GM21381 (cell line): ENCODE measurements around the gene IBA57.
"Not testable (repeated sequence)": the region's sequence is repeated elsewhere in the genome, so short reads cannot be mapped to it uniquely, and the experiment has no call there.

Experiments used
- ATAC-seq: cut with Tn5 transposase; IDR thresholded peaks from one replicate; pipeline ENCODE4 v1.9.1; 2021; ENCODE audit warnings: mild to moderate bottlenecking, moderate library complexity; ENCODE audit not compliant: unreplicated experiment

The IBA57 gene

DNA sequence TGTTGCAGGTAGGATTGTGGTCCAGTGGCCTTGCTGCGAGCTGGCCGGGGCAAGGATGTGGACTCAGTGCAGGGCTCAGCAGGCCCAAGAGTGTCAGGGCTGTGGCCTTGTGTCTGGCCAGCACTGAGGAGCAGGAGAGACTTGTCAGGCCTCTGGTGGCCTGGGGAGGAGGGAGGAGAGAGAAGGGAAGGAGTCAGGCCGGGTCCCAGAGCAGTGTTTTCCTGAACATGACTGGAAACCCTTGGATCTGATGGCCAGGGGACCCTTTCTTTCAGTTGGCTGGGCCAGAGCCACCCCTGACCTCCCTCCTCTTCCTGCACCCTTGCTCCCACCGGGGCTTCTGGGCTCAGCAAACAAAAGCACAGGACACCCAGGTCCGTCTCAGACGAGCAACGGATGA lies 5.1 kb downstream of the IBA57 start:
- ATAC-seq, result no peak

DNA sequence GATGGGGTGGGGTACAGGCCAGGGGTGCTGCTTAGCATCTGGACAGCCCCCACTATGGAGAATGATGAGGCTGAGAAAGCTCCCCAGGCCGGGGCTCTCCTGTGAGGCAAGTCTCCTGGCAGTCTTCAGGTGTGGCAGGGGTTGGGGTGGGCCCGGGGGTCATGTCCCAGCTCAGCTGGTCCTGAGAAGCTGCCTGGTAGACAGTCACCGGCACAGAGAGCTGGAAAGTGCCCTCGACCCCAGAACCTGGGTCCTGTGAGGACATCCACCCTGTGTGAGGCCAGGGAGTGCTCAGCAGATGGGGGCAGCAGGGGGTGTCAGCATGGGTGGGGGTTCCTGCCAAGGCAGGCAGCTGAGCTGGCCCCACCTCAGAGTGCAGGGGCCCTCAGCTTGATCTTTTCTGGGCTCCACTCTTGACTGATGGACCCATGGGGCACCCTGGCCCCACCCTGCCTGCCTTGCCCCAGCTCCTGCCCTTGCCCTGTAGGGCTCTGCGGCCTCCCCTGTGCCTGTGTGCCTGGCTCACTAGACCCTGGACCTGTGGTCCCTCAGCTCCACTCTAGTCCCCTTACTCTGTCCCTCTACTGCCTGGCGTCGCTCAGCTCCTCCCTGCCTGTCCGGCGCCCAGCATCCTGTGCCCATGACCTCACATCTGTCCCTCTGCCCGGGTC lies 5.8 kb downstream of the IBA57 start:
- ATAC-seq, result no peak

- no peak for ATAC-seq
Observed at GRCh38 chr1:228172591-228173527, 7.3 kb downstream of the IBA57 start.

DNA sequence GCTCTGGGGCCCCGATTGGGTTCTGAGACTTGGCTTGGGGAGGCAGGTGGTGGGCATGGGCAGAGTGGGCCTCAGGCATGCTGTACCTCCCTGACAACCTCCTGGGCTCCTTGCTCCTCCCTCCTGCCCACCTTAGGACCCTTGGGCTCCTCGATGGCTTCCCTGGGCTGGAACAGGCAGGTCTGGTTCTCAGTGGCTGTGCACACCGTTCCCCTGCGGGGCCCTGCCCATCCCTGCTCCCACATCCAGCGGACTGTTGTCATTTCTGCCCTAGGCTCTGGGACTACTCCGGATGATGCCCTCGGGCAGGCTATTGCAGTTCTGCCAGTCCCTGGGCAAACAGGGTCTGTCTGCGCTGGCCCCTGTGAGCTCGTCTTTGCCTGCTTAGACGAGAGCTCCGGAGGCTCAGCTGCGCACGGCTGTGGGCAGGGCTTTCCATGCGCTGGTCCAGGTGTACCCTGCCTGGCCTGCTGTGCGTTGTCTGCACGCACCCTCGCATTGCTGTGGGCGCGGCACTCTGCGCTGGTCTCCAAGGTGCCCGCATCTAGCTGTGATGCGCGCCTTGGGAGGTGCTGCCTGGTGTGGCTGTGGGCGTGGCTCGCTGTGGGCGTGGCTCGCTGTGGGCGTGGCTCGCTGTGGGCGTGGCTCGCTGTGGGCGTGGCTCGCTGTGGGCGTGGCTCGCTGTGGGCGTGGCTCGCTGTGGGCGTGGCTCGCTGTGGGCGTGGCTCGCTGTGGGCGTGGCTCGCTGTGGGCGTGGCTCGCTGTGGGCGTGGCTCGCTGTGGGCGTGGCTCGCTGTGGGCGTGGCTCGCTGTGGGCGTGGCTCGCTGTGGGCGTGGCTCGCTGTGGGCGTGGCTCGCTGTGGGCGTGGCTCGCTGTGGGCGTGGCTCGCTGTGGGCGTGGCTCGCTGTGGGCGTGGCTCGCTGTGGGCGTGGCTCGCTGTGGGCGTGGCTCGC lies 8.2 kb downstream of the IBA57 start:
- ATAC-seq, result not testable (repeated sequence)

- ATAC-seq, result no peak
Observed at GRCh38 chr1:228174482-228175315, 9.1 kb downstream of the IBA57 start.

- ATAC-seq, result no peak
Observed at GRCh38 chr1:228175316-228176023, 9.9 kb downstream of the IBA57 start.

- no peak for ATAC-seq
Observed at GRCh38 chr1:228176024-228176395, 10.4 kb downstream of the IBA57 start.

GRCh38 chr1:228176461-228177182 lies 11.0 kb downstream of the IBA57 start:
- no peak for ATAC-seq

GRCh38 chr1:228177183-228177475 lies 11.5 kb downstream of the IBA57 start:
- ATAC-seq, result no peak

DNA sequence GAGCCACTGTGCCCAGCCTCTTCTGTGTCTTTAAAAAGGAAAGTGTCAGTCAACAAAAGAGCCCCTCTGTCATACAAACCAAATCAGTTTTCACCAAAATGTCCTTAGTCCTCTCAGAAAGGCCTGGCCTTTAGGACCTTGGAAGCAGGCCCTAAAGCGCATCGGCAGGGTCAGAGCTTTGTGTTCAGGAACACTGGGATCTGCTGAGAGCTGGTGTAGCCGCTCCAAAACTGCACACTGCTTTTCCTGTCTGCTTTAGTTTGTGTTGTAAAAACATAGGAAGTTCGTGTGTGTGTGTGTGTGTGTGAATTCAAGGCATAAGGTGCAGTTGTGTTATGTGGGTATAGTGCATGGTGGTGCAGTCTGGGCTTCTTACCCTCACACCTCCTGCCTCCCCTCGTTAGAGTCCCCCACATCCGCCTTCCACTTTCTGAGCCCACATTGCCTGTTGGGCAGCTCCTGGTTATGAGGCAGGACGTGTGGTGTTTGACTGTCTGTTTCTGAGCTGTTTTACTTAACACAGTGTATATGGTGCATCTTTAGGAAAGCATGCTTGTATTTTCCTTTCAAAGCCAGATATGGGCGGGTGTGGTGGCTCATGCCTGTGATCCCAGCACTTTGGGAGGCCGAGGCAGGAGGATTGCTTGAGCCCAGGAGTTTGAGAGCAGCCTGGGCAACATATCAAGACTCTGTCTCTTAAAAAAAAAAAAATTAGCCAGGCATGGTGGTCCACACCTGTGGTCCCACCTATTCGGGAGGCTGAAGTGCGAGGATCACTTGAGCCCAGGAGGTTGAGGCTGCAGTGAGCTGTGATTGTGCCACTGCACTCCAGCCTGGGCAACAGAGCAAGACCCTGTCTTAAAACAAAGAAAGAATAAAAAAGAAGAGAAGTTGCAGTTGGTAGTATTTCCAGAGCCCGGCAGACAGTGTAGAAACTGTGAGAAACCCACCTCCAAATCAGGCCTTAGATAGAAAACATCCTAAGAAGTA lies 12.4 kb downstream of the IBA57 start:
- no peak for ATAC-seq

GRCh38 chr1:228178737-228179684 lies 13.4 kb downstream of the IBA57 start:
- ATAC-seq, result no peak

- no peak for ATAC-seq
Observed at GRCh38 chr1:228180271-228180958, 14.8 kb downstream of the IBA57 start.

- no peak for ATAC-seq
Observed at GRCh38 chr1:228180959-228181644, 15.5 kb downstream of the IBA57 start.

DNA sequence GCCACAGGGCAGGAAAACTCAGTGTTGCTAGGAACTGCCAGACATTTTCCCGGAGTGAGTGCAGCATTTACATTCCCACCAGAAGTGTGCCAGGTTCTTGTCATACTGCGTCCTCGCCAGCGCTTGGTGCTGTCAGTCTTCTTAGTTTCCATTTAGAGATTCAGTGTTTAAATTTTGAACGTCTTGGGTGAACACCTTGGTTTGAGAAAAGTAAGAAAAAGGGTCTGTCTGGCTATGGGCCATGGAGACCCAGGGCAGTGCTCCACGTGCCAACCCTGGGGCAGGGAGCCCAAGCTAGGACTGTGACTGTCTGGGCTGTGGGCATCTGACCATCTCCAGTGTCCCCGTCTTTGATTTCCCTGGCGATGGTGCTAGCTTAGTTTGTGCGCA lies 16.0 kb downstream of the IBA57 start:
- ATAC-seq, result no peak

- ATAC-seq, result no peak
Observed at GRCh38 chr1:228182296-228183030, 16.9 kb downstream of the IBA57 start.
